Tibial nerve (tissue), 3 donors: Measurements from ENCODE around the gene DNASE2.

Experiments
- POLR2A ChIP-seq, 2 donors: fragments of 450-650 bp; IDR thresholded peaks; one replicate each; pipeline ENCODE4 v1.6.1; 2017; ENCODE audit warnings: antibody characterized with exemption in 2 of 2, mild to moderate bottlenecking in 2 of 2, moderate library complexity in 2 of 2
- TF ChIP-seq, protein P1 (sequence below), 5 experiments: fragments of 200-600 bp in 3 of 5; fragments of 450-650 bp in 2 of 5; sonication (generic) in 3 of 5; IDR thresholded peaks; one replicate each; pipeline ENCODE4 v1.5.1; 2016 to 2019; ENCODE audit warnings: antibody characterized with exemption in 5 of 5, mild to moderate bottlenecking in 3 of 5, moderate library complexity in 2 of 5

DNA sequence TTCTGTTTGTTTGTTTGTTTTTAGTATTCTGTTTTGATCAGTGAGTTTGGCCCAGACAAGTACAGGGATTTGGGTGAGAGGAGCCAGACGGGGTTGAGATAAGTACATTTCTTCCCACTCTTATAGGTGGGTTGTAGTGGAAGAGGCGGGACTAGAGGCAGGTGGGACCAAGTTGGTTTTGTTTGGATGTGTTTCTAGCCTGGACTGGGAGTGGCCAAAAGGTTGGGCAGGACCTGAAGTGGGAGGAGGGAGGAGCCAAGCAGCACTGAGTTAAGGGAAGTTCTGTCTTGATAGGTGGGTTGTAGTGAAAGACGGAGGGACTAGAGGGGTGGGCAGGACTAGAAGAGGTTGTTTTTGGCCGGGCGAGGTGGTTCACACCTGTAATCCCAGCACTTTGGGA, 9.0 kb downstream of the DNASE2 start:
- TF ChIP-seq, protein P1, sequence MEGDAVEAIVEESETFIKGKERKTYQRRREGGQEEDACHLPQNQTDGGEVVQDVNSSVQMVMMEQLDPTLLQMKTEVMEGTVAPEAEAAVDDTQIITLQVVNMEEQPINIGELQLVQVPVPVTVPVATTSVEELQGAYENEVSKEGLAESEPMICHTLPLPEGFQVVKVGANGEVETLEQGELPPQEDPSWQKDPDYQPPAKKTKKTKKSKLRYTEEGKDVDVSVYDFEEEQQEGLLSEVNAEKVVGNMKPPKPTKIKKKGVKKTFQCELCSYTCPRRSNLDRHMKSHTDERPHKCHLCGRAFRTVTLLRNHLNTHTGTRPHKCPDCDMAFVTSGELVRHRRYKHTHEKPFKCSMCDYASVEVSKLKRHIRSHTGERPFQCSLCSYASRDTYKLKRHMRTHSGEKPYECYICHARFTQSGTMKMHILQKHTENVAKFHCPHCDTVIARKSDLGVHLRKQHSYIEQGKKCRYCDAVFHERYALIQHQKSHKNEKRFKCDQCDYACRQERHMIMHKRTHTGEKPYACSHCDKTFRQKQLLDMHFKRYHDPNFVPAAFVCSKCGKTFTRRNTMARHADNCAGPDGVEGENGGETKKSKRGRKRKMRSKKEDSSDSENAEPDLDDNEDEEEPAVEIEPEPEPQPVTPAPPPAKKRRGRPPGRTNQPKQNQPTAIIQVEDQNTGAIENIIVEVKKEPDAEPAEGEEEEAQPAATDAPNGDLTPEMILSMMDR (IDR thresholded peaks at IDR 0.05): no peak
- no peak for TF ChIP-seq POLR2A (IDR thresholded peaks at IDR 0.05)
